IMR-90 (cell line): Measurements from ENCODE around the gene ALKBH5. TPM values are rescaled to one million over a fixed set of nuclear protein-coding genes. Genes with fewer than 3 reads are reported as not detected.

Source experiments
- ATAC-seq: fragments of 200-7000 bp; cut with Tn5 transposase; 2 replicates; pipeline ENCODE4 v1.9.1; 2020; ENCODE audit warnings: low read depth, mild to moderate bottlenecking, moderate library complexity
- BruUV-seq: library from RNA; stranded (reverse); fragments of 400-500 nt; replicated peaks from 2 replicates; lab custom pipeline; 2021; lab: Mats Ljungman, UMichigan
- CTCF ChIA-PET: fragments of 300-600 bp; formaldehyde crosslinking; extraction: SDS; loops from one replicate; lab custom pipeline; 2021; ENCODE audit warnings: antibody characterized with exemption; lab: Yijun Ruan, JAX
- POLR2A ChIA-PET: fragments of 300-600 bp; sonication (Branson Sonifier 250); formaldehyde crosslinking; loops from one replicate; lab custom pipeline; 2022; ENCODE audit warnings: antibody characterized with exemption; ENCODE audit not compliant: unreplicated experiment; lab: Charles Lee
- DNase-seq: peaks from one replicate; pipeline ENCODE4 v3.0.0; 2013
- H2AFZ ChIP-seq: replicated peaks from 2 replicates; pipeline ENCODE3; 2013; ENCODE audit warnings: low read length, mild to moderate bottlenecking; ENCODE audit not compliant: poor library complexity
- H2AK5ac ChIP-seq: 2 replicates; pipeline ENCODE4 v1.6.1; 2013; ENCODE audit warnings: low read depth, low read length, inconsistent platforms
- H2AK9ac ChIP-seq: replicated peaks from 2 replicates; pipeline ENCODE3; 2013; ENCODE audit warnings: mild to moderate bottlenecking, low read depth, low read length, moderate library complexity; ENCODE audit not compliant: poor library complexity
- H2BK120ac ChIP-seq: 2 replicates; pipeline ENCODE4 v1.6.1; 2013; ENCODE audit warnings: low read depth, low read length, inconsistent platforms
- H2BK15ac ChIP-seq: 3 replicates; pipeline ENCODE4 v1.6.1; 2013; ENCODE audit warnings: low read depth, low read length, inconsistent platforms
- H2BK20ac ChIP-seq: 2 replicates; pipeline ENCODE4 v1.6.1; 2013; ENCODE audit warnings: low read depth, mild to moderate bottlenecking, inconsistent platforms, low read length, moderate library complexity
- H2BK5ac ChIP-seq: 2 replicates; pipeline ENCODE4 v1.6.1; 2013; ENCODE audit warnings: mild to moderate bottlenecking, low read depth, low read length, inconsistent platforms; ENCODE audit not compliant: poor library complexity, severe bottlenecking
- H3K14ac ChIP-seq: replicated peaks from 2 replicates; pipeline ENCODE4 v1.6.1; 2013; ENCODE audit warnings: low read depth, low read length, inconsistent platforms
- H3K18ac ChIP-seq: 2 replicates; pipeline ENCODE4 v1.6.1; 2013; ENCODE audit warnings: low read depth, low read length, control low read depth
- H3K23ac ChIP-seq: 2 replicates; pipeline ENCODE4 v1.6.1; 2013; ENCODE audit warnings: low read depth, low read length, inconsistent platforms
- H3K27ac ChIP-seq: 2 replicates; pipeline ENCODE4 v1.5.1; 2013; ENCODE audit warnings: mild to moderate bottlenecking, control low read depth, low read length; ENCODE audit not compliant: insufficient read depth
- H3K27me3 ChIP-seq: 2 replicates; pipeline ENCODE4 v1.6.1; 2013; ENCODE audit warnings: low read length; ENCODE audit not compliant: control insufficient read depth, insufficient read depth
- H3K36me3 ChIP-seq: 2 replicates; pipeline ENCODE4 v1.6.1; 2013; ENCODE audit warnings: low read length, mixed read lengths; ENCODE audit not compliant: control insufficient read depth, insufficient read depth
- H3K4ac ChIP-seq: 2 replicates; pipeline ENCODE4 v1.6.1; 2013; ENCODE audit warnings: low read depth, low read length, inconsistent platforms
- H3K4me1 ChIP-seq: 2 replicates; pipeline ENCODE4 v1.6.1; 2013; ENCODE audit warnings: low read length, mixed read lengths; ENCODE audit not compliant: control insufficient read depth, insufficient read depth
- H3K4me2 ChIP-seq: 2 replicates; pipeline ENCODE4 v1.6.1; 2013; ENCODE audit warnings: low read depth, mild to moderate bottlenecking, control low read depth, low read length, moderate library complexity
- H3K4me3 ChIP-seq: 2 replicates; pipeline ENCODE4 v1.5.1; 2013; ENCODE audit warnings: low read depth, mild to moderate bottlenecking, control low read depth, low read length, moderate library complexity; ENCODE audit not compliant: insufficient read depth
- H3K56ac ChIP-seq: 2 replicates; pipeline ENCODE4 v1.6.1; 2013; ENCODE audit warnings: low read length, inconsistent platforms; ENCODE audit not compliant: insufficient read depth; ENCODE audit errors: extremely low read depth
- H3K79me1 ChIP-seq, 2 experiments: 2 replicates each; pipeline ENCODE4 v1.6.1; 2013; ENCODE audit warnings: low read length in 2 of 2, inconsistent platforms in 1 of 2, low read depth in 1 of 2
- H3K9ac ChIP-seq: 2 replicates; pipeline ENCODE4 v1.6.1; 2013; ENCODE audit warnings: low read depth, low read length, control low read depth
- H3K9me1 ChIP-seq: 2 replicates; pipeline ENCODE4 v1.6.1; 2013; ENCODE audit warnings: low read length, inconsistent platforms; ENCODE audit not compliant: insufficient read depth
- H3K9me3 ChIP-seq: 2 replicates; pipeline ENCODE4 v1.6.1; 2013; ENCODE audit warnings: low read length; ENCODE audit not compliant: control insufficient read depth, insufficient read depth
- H4K20me1 ChIP-seq: 2 replicates; pipeline ENCODE4 v1.6.1; 2013; ENCODE audit warnings: low read length, inconsistent platforms; ENCODE audit not compliant: insufficient read depth
- H4K5ac ChIP-seq: 2 replicates; pipeline ENCODE4 v1.6.1; 2013; ENCODE audit warnings: mild to moderate bottlenecking, low read depth, low read length, control low read depth
- H4K8ac ChIP-seq, 2 experiments: 2 replicates each; pipeline ENCODE4 v1.6.1; 2013; ENCODE audit warnings: low read depth in 2 of 2, low read length in 2 of 2, control low read depth in 1 of 2, inconsistent platforms in 1 of 2
- H4K91ac ChIP-seq: 2 replicates; pipeline ENCODE4 v1.6.1; 2013; ENCODE audit warnings: low read depth, low read length, inconsistent platforms; ENCODE audit not compliant: insufficient read depth
- MAZ ChIP-seq: IDR thresholded peaks from 2 replicates; pipeline ENCODE4 v1.6.1; 2012; ENCODE audit warnings: low read depth, mild to moderate bottlenecking, low read length, improper control_type of control experiment, moderate library complexity, borderline replicate concordance
- WGBS, 2 experiments: methylation state at CpG; one replicate each; pipeline versions ENCODE4 v1.1.5 to v1.1.7; 2013; ENCODE audit warnings: missing lambda C conversion rate in 2 of 2; ENCODE audit not compliant: insufficient read length in 1 of 2; ENCODE audit errors: extremely low coverage in 2 of 2; 5-methylcytosine and 5-hydroxymethylcytosine counted together
- dilution Hi-C: fragments of 300-500 bp; cut with HindIII; formaldehyde crosslinking; loops from one replicate; pipeline ENCODE4 v1.14.3; 2018; ENCODE audit warnings: low sequenced_read_pairs; ENCODE audit not compliant: unreplicated experiment
- in situ Hi-C: fragments of 300-500 bp; cut with MboI; formaldehyde crosslinking; loops from 3 replicates; pipeline ENCODE4 v1.14.3; 2019; ENCODE audit warnings: low sequenced_read_pairs, inconsistent platforms, mixed read lengths
- intact Hi-C: fragments of 100-400 bp; cut with micrococcal nuclease; formaldehyde crosslinking; loops from 2 replicates; pipeline ENCODE4 v1.10.0; 2022
- polyA plus RNA-seq, 3 experiments: library from polyadenylated mRNA; depleted of rRNA; stranded (reverse); fragments of >200 nt; gene quantifications; 2 replicates each; pipeline ENCODE4 v1.2.3, GENCODE V29; 2012; ENCODE audit warnings: low replicate concordance in 1 of 3
- total RNA-seq: library from RNA; depleted of rRNA; stranded (reverse); fragments of >200 nt; gene quantifications from 2 replicates; pipeline ENCODE4 v1.2.3, GENCODE V29; 2012
- TF ChIP-seq, protein P1 (sequence below): fragments of 150-350 bp; IDR thresholded peaks from 2 replicates; pipeline ENCODE4 v1.6.1; 2017; ENCODE audit warnings: mild to moderate bottlenecking, antibody characterized with exemption, low read length, low read depth

ALKBH5 gene
- total and polyA plus RNA-seq, 2 of the 4 experiments (the other 2 are of a cell fraction), result 57.6 to 79.6 TPM

- TF ChIP-seq MAZ, result no peak
Observed at GRCh38 chr17:18143044-18143936, 40.3 kb upstream of the ALKBH5 start (continued).

DNA sequence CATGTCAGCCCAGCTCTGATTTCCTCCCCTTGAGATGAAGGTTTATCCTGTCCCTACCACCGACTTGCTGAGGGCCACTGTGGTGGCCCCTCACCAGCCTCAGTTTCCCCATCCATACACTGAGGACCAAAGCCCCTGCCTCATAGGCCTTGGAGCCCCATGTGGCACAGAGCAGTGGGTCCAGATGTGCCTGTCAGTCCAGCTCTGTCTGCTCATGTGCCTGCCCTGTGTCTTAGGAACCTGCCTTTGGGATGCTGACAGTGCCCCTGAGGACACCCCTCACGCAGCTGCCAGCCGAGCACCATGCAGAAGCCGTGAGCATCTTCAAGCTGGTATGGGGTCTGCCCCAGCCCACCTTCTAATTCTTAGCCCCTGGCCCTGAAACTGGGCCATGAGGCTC, 39.4 kb upstream of the ALKBH5 start:
- intact Hi-C loops, result no loop called here
- no peak overlapping the region for H4K91ac ChIP-seq
- no peak overlapping the region for H3K4me3 ChIP-seq
- H3K36me3 ChIP-seq, result no peaks in the 10 kb centered on the region
- in situ Hi-C loops, result no loop called here
- no peak overlapping the region for H3K9ac ChIP-seq
- no peak overlapping the region for H2BK15ac ChIP-seq
- H3K23ac ChIP-seq, result no peak overlapping the region
- H3K18ac ChIP-seq, result no peak overlapping the region
- no peak overlapping the region for H2AK5ac ChIP-seq
- no peak overlapping the region for H2BK5ac ChIP-seq
- no peak overlapping the region for H4K5ac ChIP-seq
- CTCF ChIA-PET, result no interaction called here
- BruUV-seq, result no TSS peak
- TF ChIP-seq, protein P1, sequence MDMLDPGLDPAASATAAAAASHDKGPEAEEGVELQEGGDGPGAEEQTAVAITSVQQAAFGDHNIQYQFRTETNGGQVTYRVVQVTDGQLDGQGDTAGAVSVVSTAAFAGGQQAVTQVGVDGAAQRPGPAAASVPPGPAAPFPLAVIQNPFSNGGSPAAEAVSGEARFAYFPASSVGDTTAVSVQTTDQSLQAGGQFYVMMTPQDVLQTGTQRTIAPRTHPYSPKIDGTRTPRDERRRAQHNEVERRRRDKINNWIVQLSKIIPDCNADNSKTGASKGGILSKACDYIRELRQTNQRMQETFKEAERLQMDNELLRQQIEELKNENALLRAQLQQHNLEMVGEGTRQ, result no peak
- H3K79me1 ChIP-seq, result no peaks in the 10 kb centered on the region
- no peaks in the 10 kb centered on the region for H3K9me1 ChIP-seq
- H3K4me2 ChIP-seq, result no peak overlapping the region
- no peak overlapping the region for H2BK20ac ChIP-seq
- H3K4me1 ChIP-seq, result no peaks in the 10 kb centered on the region
- H2AFZ ChIP-seq, result no peak overlapping the region
- no peak overlapping the region for H3K27ac ChIP-seq
- ATAC-seq, result no peak
- H4K8ac ChIP-seq, result no peak overlapping the region
- dilution Hi-C loops, result no loop called here
- H4K20me1 ChIP-seq, result peaks cover 2% of the 10 kb centered on the region; the same call in 1 of the 2 replicates
- DNase-seq, result no peak
- H3K56ac ChIP-seq, result no peak overlapping the region
- H3K14ac ChIP-seq, result no peak overlapping the region
- 88% methylated on average over 2 of the region's 4 CpGs; no CpG with 5 or more reads in 1 of the 2 experiments for WGBS, 2 experiments
- no peak overlapping the region for H3K4ac ChIP-seq
- H2AK9ac ChIP-seq, result no peak overlapping the region
- H3K9me3 ChIP-seq, result no peaks in the 10 kb centered on the region
- H3K27me3 ChIP-seq, result peaks cover 3% of the 10 kb centered on the region
- no peak overlapping the region for H2BK120ac ChIP-seq
- POLR2A ChIA-PET, result no interaction called here
